Measurements from ENCODE around the gene MXD4. TPM values are rescaled to one million over a fixed set of nuclear protein-coding genes. Genes with fewer than 3 reads are reported as not detected.
"Not testable (repeated sequence)": the region's sequence is repeated elsewhere in the genome, so short reads cannot be mapped to it uniquely, and the experiment has no call there.

The MXD4 gene
- total and polyA plus RNA-seq, 12 donors = 13.9 to 245 (median 96.4) TPM

DNA sequence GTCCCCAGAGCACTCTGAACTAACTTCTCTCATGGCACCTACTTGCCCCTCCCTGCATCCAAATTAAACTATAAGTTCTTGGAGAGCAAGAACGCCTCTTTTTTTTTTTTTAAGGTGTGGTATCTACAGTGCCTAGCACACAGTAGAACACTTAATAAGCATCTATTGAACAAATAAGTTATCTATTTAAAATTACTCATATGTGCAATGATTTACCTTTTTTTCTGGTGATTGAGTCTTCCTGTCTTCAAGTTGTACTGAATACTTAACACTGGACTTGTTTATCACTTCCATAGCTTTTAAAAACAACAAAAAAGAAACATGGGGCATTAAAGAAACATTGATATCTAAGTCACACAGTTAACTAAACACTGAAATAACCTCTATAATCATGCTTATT, 49.1 kb downstream of the MXD4 start:
- DNase-seq = no peak
- 71 to 95% (median 84%) methylated on average over 1 of the region's 1 CpG for WGBS, 4 donors
- no peak overlapping the region for H3K27ac ChIP-seq
- no peaks in the 10 kb centered on the region for H3K27me3 ChIP-seq
- TF ChIP-seq, protein P1, sequence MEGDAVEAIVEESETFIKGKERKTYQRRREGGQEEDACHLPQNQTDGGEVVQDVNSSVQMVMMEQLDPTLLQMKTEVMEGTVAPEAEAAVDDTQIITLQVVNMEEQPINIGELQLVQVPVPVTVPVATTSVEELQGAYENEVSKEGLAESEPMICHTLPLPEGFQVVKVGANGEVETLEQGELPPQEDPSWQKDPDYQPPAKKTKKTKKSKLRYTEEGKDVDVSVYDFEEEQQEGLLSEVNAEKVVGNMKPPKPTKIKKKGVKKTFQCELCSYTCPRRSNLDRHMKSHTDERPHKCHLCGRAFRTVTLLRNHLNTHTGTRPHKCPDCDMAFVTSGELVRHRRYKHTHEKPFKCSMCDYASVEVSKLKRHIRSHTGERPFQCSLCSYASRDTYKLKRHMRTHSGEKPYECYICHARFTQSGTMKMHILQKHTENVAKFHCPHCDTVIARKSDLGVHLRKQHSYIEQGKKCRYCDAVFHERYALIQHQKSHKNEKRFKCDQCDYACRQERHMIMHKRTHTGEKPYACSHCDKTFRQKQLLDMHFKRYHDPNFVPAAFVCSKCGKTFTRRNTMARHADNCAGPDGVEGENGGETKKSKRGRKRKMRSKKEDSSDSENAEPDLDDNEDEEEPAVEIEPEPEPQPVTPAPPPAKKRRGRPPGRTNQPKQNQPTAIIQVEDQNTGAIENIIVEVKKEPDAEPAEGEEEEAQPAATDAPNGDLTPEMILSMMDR (IDR thresholded peaks at IDR 0.05) = no peak
- TF ChIP-seq POLR2A (IDR thresholded peaks at IDR 0.05) = no peak
- H3K9me3 ChIP-seq (replicated peaks in 1 of 3) = no peaks in the 10 kb centered on the region
- H3K4me1 ChIP-seq (replicated peaks in 1 of 2) = no peaks in the 10 kb centered on the region
- H3K36me3 ChIP-seq (replicated peaks in 1 of 2) = no peaks in the 10 kb centered on the region
- intact Hi-C loops (cut with DNase I) = no loop called here
- no peak overlapping the region for H3K4me3 ChIP-seq

DNA sequence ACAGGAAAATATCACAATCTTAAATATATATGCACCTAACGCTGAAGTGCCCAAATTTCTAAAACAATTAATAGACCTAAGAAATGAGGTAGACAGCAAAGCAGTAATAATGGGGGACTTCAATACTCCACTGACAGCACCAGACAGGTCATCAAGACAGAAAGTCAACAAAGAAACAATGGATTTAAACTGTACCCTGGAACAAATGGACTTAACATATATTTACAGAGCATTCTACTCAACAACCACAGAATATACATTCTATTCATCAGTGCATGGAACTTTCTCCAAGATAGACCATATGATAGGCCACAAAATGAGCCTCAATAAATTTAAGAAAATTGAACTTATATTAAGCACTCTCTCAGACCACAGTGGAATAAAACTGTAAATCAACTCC, 59.1 kb downstream of the MXD4 start:
- WGBS, 4 donors = 94 to 100% (median 97%) methylated on average over 1 of the region's 1 CpG
- H3K4me1 ChIP-seq (replicated peaks in 1 of 2); H3K36me3 ChIP-seq (replicated peaks in 1 of 2); H3K4me3 ChIP-seq; DNase-seq; H3K27ac ChIP-seq; H3K27me3 ChIP-seq; H3K9me3 ChIP-seq (replicated peaks in 1 of 3); intact Hi-C loops (cut with DNase I): not testable (repeated sequence)

Small RNA genes lying within 50 kb of the gene (small RNA-seq; reads per million reads assigned to genes)
- 0 reads per million in 2 donors for gene COX6B1P5

Other genes with a start within 250 kb of the MXD4 start
- 1 to 10 TPM in 2 of 9 donors, under 1 TPM in 7; 0.18 to 1.6 (median 0.52) TPM for gene NAT8L, start 202.8 kb downstream of the MXD4 start, total RNA-seq
- 1 to 10 TPM in 1 of 3 donors, under 1 TPM in 2; 0.18 to 1.3 (median 0.40) TPM for gene NAT8L, start 202.8 kb downstream of the MXD4 start, polyA plus RNA-seq
- gene HAUS3, start 20.0 kb downstream of the MXD4 start, total RNA-seq = 10 to 100 TPM in 6 of 9 donors, 1 to 10 TPM in 3; 8.3 to 16.0 (median 12.8) TPM
- 10 to 100 TPM; 12.8 to 19.1 (median 13.5) TPM for gene HAUS3, start 20.0 kb downstream of the MXD4 start, polyA plus RNA-seq
- 1 to 10 TPM in 8 of 9 donors, under 1 TPM in 1; 0.69 to 5.7 (median 2.9) TPM for gene POLN, start 20.0 kb downstream of the MXD4 start, total RNA-seq
- 10 to 100 TPM in 1 of 3 donors, 1 to 10 TPM in 2; 1.3 to 10.6 (median 6.3) TPM for gene POLN, start 20.0 kb downstream of the MXD4 start, polyA plus RNA-seq
- gene ZFYVE28, start 156.5 kb upstream of the MXD4 start, total RNA-seq = 10 to 100 TPM in 8 of 9 donors, 1 to 10 TPM in 1; 8.5 to 23.5 (median 15.3) TPM
- 10 to 100 TPM in 2 of 3 donors, 1 to 10 TPM in 1; 4.3 to 24.6 (median 20.0) TPM for gene ZFYVE28, start 156.5 kb upstream of the MXD4 start, polyA plus RNA-seq
- 1 to 10 TPM in 8 of 9 donors, under 1 TPM in 1; 0.18 to 5.0 (median 3.1) TPM for gene CFAP99, start 156.8 kb upstream of the MXD4 start, total RNA-seq
- gene CFAP99, start 156.8 kb upstream of the MXD4 start, polyA plus RNA-seq = 1 to 10 TPM; 2.1 to 3.8 (median 3.3) TPM
- 10 to 100 TPM; 40.7 to 78.6 (median 50.2) TPM for gene RNF4, start 207.0 kb upstream of the MXD4 start, total RNA-seq
- gene RNF4, start 207.0 kb upstream of the MXD4 start, polyA plus RNA-seq = 10 to 100 TPM; 14.5 to 84.1 (median 18.7) TPM

Data from adrenal gland (tissue), 12 donors.